AG10803 (cell line): ENCODE results near the gene ADCY5.
"Not testable (repeated sequence)": the region's sequence is repeated elsewhere in the genome, so short reads cannot be mapped to it uniquely, and the experiment has no call there.

Experiments used
- DNase-seq: peaks from one replicate; pipeline ENCODE4 v3.0.0; 2010; ENCODE audit warnings: low read depth
- H3K4me3 ChIP-seq: 2 replicates; pipeline ENCODE4 v1.5.1; 2011; ENCODE audit warnings: mild to moderate bottlenecking, low read length, control low read depth
- CTCF ChIP-seq: conservative IDR thresholded peaks from 2 replicates; pipeline ENCODE4 v1.5.1; 2011; ENCODE audit warnings: mild to moderate bottlenecking, low read length, control low read depth, inconsistent platforms

Gene ADCY5

GRCh38 chr3:123448536-123449101, at the start of gene ADCY5:
Gene ADCY5 (minus strand): TSS chr3:123449090. CDS start chr3:123448545, 545 bp downstream.
- DNase-seq, result no peak
- H3K4me3 ChIP-seq, result peak within 1 kb of the TSS; percentile 56
- TF ChIP-seq CTCF, result no peak

DNA sequence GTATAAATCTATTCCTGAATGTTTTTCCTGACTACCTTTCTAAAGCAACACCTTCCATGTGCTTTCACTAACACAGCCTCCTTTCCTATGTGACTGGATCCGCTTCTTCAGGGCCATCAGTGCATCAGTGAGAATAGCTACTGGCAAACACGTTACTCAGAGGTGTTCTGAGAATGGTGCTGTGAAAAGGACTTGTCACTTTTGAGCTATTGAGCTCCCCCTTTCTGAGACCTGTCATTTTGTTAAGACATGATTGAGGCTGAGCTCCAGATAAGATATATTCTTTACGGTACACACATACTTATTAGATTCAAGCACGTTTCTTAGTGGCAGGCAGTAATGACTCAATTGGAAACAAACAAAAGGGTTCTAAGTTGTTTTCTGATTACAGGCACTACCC, 45.0 kb upstream of the ADCY5 start:
- no peak overlapping the region for H3K4me3 ChIP-seq
- DNase-seq, result no peak
- TF ChIP-seq CTCF, result no peak

DNA sequence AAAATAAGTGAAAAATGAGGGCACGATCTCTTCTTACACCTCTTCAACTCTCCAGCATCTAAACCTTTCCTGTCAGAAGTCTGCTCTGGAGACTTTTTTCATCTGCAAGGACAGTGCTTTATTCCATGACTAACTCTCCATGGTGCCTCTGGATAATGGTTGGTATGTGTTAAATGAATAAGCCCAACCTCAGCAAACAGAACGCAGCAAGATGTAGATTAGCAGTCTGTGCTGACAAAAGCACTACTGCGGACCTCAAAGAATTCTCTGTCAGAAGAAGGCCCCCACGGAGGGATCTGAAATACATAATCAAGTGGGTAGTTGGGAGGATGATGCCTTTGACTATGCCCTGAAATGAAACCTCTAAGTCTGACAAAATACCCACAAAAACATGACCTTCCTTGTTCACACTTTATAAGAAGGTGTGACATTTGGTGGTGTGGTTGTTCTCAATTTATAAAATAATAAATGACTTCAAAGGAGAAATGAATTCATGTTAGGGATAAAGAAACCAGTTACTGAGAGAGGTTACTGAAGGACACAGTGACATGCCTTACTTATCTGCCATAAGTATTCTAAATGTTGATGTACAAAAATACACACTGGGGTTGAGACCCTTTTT, 43.2 kb upstream of the ADCY5 start:
- no peak for TF ChIP-seq CTCF
- no peak overlapping the region for H3K4me3 ChIP-seq
- DNase-seq, result no peak

DNA sequence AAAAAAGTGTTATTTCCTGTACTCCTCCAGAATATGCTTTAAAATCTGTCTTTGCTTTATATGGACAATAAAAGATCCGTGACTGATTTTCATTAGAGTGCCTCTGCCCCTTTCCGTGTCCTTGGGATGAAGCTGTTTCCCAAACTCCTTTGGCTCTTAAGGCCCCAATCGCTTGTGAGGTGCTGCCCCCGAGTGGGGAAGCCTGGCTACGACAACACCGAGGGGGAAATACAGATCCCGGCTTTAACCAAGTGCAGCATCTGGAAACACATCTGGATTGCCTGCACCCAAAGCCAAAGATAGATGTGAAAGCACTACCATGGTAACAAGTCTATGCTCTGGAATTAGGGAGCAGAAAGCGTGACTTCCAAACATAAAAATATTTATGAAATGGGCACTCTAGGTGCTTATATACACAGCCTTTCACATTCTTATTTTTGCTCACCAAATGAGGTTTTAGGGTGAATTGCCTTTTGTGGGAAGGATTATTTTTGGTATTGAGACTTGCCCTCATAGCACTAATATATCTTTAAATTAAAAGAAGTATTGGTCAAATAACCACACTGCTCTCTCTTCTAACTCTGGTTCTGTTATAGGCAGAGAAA, 40.6 kb upstream of the ADCY5 start:
- TF ChIP-seq CTCF, result peak; percentile 91
- DNase-seq, result peak; percentile 68
- no peak overlapping the region for H3K4me3 ChIP-seq

DNA sequence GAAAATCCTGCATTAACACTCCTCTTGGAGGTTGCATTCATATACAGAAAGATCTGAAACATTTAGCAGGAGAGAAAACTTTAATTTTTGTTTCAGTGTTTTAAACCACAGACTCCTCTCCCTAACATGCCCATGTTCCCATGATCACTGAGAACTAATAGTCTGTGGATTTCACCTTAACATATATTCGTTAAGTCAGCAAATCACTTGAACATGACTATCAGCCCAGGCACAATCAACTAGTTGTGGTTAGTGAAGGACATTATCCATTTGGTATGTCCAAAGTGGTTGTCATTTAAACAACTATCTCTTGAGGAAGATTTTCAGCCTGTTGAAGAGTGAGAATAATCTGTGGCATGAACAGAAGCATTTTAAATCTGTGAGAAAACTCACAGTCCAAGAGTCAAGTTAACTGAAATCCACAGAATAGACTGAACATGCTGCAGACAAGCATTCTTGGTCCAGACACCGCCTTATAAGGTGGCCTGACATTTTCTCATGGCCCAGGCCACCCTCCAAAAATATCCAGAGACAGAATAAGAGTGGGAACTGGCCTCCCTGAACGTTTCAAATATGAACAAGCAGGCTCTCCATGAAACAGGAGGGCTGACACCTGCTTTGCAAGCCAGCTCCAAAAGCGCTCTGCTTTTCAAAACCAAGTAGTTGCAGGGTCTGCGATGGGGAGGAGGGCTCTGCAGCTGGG, 39.9 kb upstream of the ADCY5 start:
- no peak for DNase-seq
- no peak overlapping the region for H3K4me3 ChIP-seq
- TF ChIP-seq CTCF, result no peak

DNA sequence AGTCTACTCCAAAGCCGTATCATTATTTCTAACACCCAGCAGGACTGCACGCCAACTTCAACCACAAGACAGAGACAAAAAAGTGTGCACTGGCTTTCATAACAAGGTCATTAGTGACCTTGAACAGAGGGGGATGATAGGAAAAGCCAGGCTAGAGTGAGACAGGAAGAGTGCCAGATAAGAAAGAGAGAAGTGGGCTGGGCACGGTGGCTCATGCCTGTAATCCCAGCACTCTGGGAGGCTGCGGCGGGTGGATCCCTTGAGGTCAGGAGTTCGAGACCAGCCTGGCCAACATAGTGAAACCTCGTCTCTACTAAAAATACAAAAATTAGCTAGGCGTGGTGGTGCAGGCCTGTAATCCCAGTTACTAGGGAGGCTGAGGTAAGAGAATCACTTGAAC, 38.2 kb upstream of the ADCY5 start:
- DNase-seq, H3K4me3 ChIP-seq: not testable (repeated sequence)

GRCh38 chr3:123486460-123486859, 37.6 kb upstream of the ADCY5 start:
- no peak overlapping the region for H3K4me3 ChIP-seq
- DNase-seq, result no peak
- no peak for TF ChIP-seq CTCF
